H9 (cell line): ENCODE results near the gene GPD1. TPM values are rescaled to one million over a fixed set of nuclear protein-coding genes. Genes with fewer than 3 reads are reported as not detected.

Experiments
- DNase-seq: peaks from one replicate; pipeline ENCODE4 v3.0.0-alpha.2; 2017
- H2AFZ ChIP-seq: one replicate; pipeline ENCODE4 v1.6.1; 2013; ENCODE audit warnings: mild to moderate bottlenecking, low read length, control low read depth, moderate library complexity
- H2AK5ac ChIP-seq: 2 replicates; pipeline ENCODE4 v1.6.1; 2013; ENCODE audit warnings: low read length, control low read depth, mixed read lengths; ENCODE audit not compliant: insufficient read length
- H2BK120ac ChIP-seq: one replicate; pipeline ENCODE4 v1.6.1; 2013; ENCODE audit warnings: low read depth, mild to moderate bottlenecking, low read length, control low read depth, inconsistent platforms; ENCODE audit not compliant: poor library complexity, severe bottlenecking
- H2BK12ac ChIP-seq: 2 replicates; pipeline ENCODE4 v1.6.1; 2013; ENCODE audit warnings: low read length, control low read depth, mixed read lengths, low read depth; ENCODE audit not compliant: insufficient read length
- H2BK15ac ChIP-seq: 2 replicates; pipeline ENCODE4 v1.6.1; 2013; ENCODE audit warnings: low read depth, low read length, control low read depth
- H2BK20ac ChIP-seq: one replicate; pipeline ENCODE4 v1.6.1; 2013; ENCODE audit warnings: low read depth, mild to moderate bottlenecking, low read length, control low read depth, inconsistent platforms; ENCODE audit not compliant: poor library complexity, severe bottlenecking
- H2BK5ac ChIP-seq: 2 replicates; pipeline ENCODE4 v1.6.1; 2013; ENCODE audit warnings: low read length, control low read depth, mixed read lengths; ENCODE audit not compliant: insufficient read length
- H3K14ac ChIP-seq: 2 replicates; pipeline ENCODE4 v1.6.1; 2013; ENCODE audit warnings: low read length, control low read depth; ENCODE audit not compliant: insufficient read depth
- H3K18ac ChIP-seq: 2 replicates; pipeline ENCODE4 v1.6.1; 2013; ENCODE audit warnings: low read depth, mild to moderate bottlenecking, mixed read lengths, low read length, control low read depth; ENCODE audit not compliant: insufficient read length
- H3K23ac ChIP-seq: 2 replicates; pipeline ENCODE4 v1.6.1; 2013; ENCODE audit warnings: low read length, control low read depth, mixed read lengths, low read depth; ENCODE audit not compliant: insufficient read length
- H3K23me2 ChIP-seq: 2 replicates; pipeline ENCODE4 v1.6.1; 2013; ENCODE audit warnings: low read depth, mild to moderate bottlenecking, mixed read lengths, low read length, control low read depth; ENCODE audit not compliant: insufficient read length, poor library complexity, severe bottlenecking
- H3K27ac ChIP-seq: 2 replicates; pipeline ENCODE4 v1.5.1; 2013; ENCODE audit warnings: low read length, control low read depth, mixed read lengths, low read depth; ENCODE audit not compliant: insufficient read length
- H3K27me3 ChIP-seq: 2 replicates; pipeline ENCODE4 v1.6.1; 2013; ENCODE audit warnings: low read length, control low read depth, inconsistent platforms; ENCODE audit not compliant: insufficient read depth
- H3K4ac ChIP-seq: 2 replicates; pipeline ENCODE4 v1.6.1; 2013; ENCODE audit warnings: low read depth, mild to moderate bottlenecking, control low read depth, inconsistent platforms, low read length, moderate library complexity
- H3K4me1 ChIP-seq: 2 replicates; pipeline ENCODE4 v1.6.1; 2013; ENCODE audit warnings: low read length, control low read depth, inconsistent platforms; ENCODE audit not compliant: insufficient read depth
- H3K4me2 ChIP-seq: 2 replicates; pipeline ENCODE4 v1.6.1; 2013; ENCODE audit warnings: low read length, control low read depth, mixed read lengths; ENCODE audit not compliant: insufficient read length, insufficient read depth
- H3K56ac ChIP-seq: 2 replicates; pipeline ENCODE4 v1.6.1; 2013; ENCODE audit warnings: low read depth, mild to moderate bottlenecking, mixed read lengths, low read length, control low read depth; ENCODE audit not compliant: insufficient read length
- H3K79me1 ChIP-seq: 2 replicates; pipeline ENCODE4 v1.6.1; 2013; ENCODE audit warnings: low read depth, mild to moderate bottlenecking, moderate library complexity, low read length, control low read depth, inconsistent platforms; ENCODE audit not compliant: insufficient read depth, poor library complexity, severe bottlenecking
- H3K79me2 ChIP-seq: 2 replicates; pipeline ENCODE4 v1.6.1; 2013; ENCODE audit warnings: low read length, control low read depth, inconsistent platforms; ENCODE audit not compliant: insufficient read depth
- H3K9ac ChIP-seq: 2 replicates; pipeline ENCODE4 v1.6.1; 2013; ENCODE audit warnings: low read length, control low read depth, mixed read lengths; ENCODE audit not compliant: insufficient read length; ENCODE audit errors: extremely low read depth
- H3K9me3 ChIP-seq: one replicate; pipeline ENCODE4 v1.6.1; 2013; ENCODE audit warnings: low read depth, low read length, inconsistent platforms; ENCODE audit not compliant: control insufficient read depth
- H3T11ph ChIP-seq: one replicate; pipeline ENCODE4 v1.6.1; 2013; ENCODE audit warnings: mild to moderate bottlenecking, low read length, control low read depth, inconsistent platforms
- H4K20me1 ChIP-seq: one replicate; pipeline ENCODE4 v1.6.1; 2013; ENCODE audit not compliant: control insufficient read depth, insufficient read length, insufficient read depth
- H4K5ac ChIP-seq: 2 replicates; pipeline ENCODE4 v1.6.1; 2013; ENCODE audit warnings: low read depth, mild to moderate bottlenecking, mixed read lengths, low read length, control low read depth; ENCODE audit not compliant: insufficient read length
- H4K8ac ChIP-seq: replicated peaks from 2 replicates; pipeline ENCODE4 v1.6.1; 2013; ENCODE audit warnings: low read length, control low read depth, mixed read lengths, low read depth; ENCODE audit not compliant: insufficient read length
- H4K91ac ChIP-seq: 2 replicates; pipeline ENCODE4 v1.6.1; 2013; ENCODE audit warnings: low read depth, mild to moderate bottlenecking, moderate library complexity, mixed read lengths, low read length, control low read depth; ENCODE audit not compliant: insufficient read length
- H3K27ac Mint-ChIP-seq, 3 experiments: 2 replicates in 2 of 3; 3 replicates in 1 of 3; pipeline ENCODE4 v1.8.0; 2020 to 2021; ENCODE audit warnings: mixed read lengths in 3 of 3, mild to moderate bottlenecking in 1 of 3, moderate library complexity in 1 of 3
- H3K27me3 Mint-ChIP-seq: 2 replicates; pipeline ENCODE4 v1.8.0; 2021; ENCODE audit warnings: low read depth, mild to moderate bottlenecking, moderate library complexity, mixed read lengths
- H3K36me3 Mint-ChIP-seq, 3 experiments: 2 replicates in 2 of 3; 3 replicates in 1 of 3; pipeline ENCODE4 v1.8.0; 2020 to 2021; ENCODE audit warnings: low read depth in 3 of 3, mixed read lengths in 3 of 3; ENCODE audit not compliant: insufficient read depth in 1 of 3
- H3K4me1 Mint-ChIP-seq, 2 experiments: 2 replicates each; pipeline ENCODE4 v1.8.0; 2020; ENCODE audit warnings: mixed read lengths in 2 of 2
- H3K4me3 Mint-ChIP-seq, 2 experiments: 2 replicates in 1 of 2; 3 replicates in 1 of 2; pipeline ENCODE4 v1.8.0; 2020 to 2021; ENCODE audit warnings: mild to moderate bottlenecking in 2 of 2, mixed read lengths in 2 of 2, moderate library complexity in 1 of 2
- H3K9me3 Mint-ChIP-seq, 2 experiments: 2 replicates in 1 of 2; 3 replicates in 1 of 2; pipeline ENCODE4 v1.8.0; 2020; ENCODE audit warnings: mild to moderate bottlenecking in 2 of 2, mixed read lengths in 2 of 2, moderate library complexity in 1 of 2
- CTCF ChIP-seq: fragments of 200-600 bp; sonication (generic); conservative IDR thresholded peaks from 3 replicates; pipeline ENCODE4 v1.8.0; 2021; ENCODE audit warnings: antibody characterized with exemption, mild to moderate bottlenecking
- total RNA-seq: library from RNA; stranded (reverse); gene quantifications from 2 replicates; pipeline ENCODE4 v1.2.1, GENCODE V29; 2021

Gene GPD1
- total RNA-seq, 1 experiment from 2014 or later: 0.70 TPM

GRCh38 chr12:50156641-50157040, 52.8 kb downstream of the GPD1 start:
- no peaks in the 10 kb centered on the region for H3K27me3 ChIP-seq
- Mint-ChIP-seq H3K27me3 (no peaks in the 10 kb centered on the region), H3K4me1 (no peaks in the 10 kb centered on the region), H3K27ac (no peak overlapping the region; a peak in 1 of 7 replicates), H3K4me3 (no peak overlapping the region), H3K9me3 (no peaks in the 10 kb centered on the region), H3K36me3 (peaks cover 11 to 14% (median 12%) of the 10 kb centered on the region in 3 experiments)
- no peak for TF ChIP-seq CTCF
- no peaks in the 10 kb centered on the region for H3K9me3 ChIP-seq
- H4K5ac ChIP-seq: no peak overlapping the region
- H3K4me2 ChIP-seq: no peak overlapping the region
- no peak overlapping the region for H3K18ac ChIP-seq
- H4K91ac ChIP-seq: no peak overlapping the region
- no peak overlapping the region for H3K27ac ChIP-seq
- no peaks in the 10 kb centered on the region for H3K23me2 ChIP-seq
- H2AFZ ChIP-seq: no peak overlapping the region
- H3T11ph ChIP-seq: no peak overlapping the region
- no peak overlapping the region for H2AK5ac ChIP-seq
- no peak overlapping the region for H3K14ac ChIP-seq
- no peak overlapping the region for H3K4ac ChIP-seq
- H3K79me1 ChIP-seq: no peaks in the 10 kb centered on the region
- H2BK20ac ChIP-seq: no peak overlapping the region
- H2BK5ac ChIP-seq: no peak overlapping the region
- no peaks in the 10 kb centered on the region for H3K4me1 ChIP-seq
- H3K56ac ChIP-seq: no peak overlapping the region
- H3K9ac ChIP-seq: no peak overlapping the region
- no peak overlapping the region for H2BK12ac ChIP-seq
- H3K23ac ChIP-seq: no peak overlapping the region
- no peaks in the 10 kb centered on the region for H4K20me1 ChIP-seq
- no peak overlapping the region for H4K8ac ChIP-seq
- no peak overlapping the region for H2BK15ac ChIP-seq
- no peak overlapping the region for H2BK120ac ChIP-seq
- DNase-seq: no peak
- H3K79me2 ChIP-seq: peaks cover 6% of the 10 kb centered on the region; the same call in 1 of the 2 replicates
